Lung (tissue), 16 donors: Measurements from ENCODE around the gene CHERP. TPM values are rescaled to one million over a fixed set of nuclear protein-coding genes. Genes with fewer than 3 reads are reported as not detected.

Experiments used
- ATAC-seq: fragments of 200-7000 bp; cut with Tn5 transposase; one replicate; pipeline ENCODE4 v1.9.1; 2020; ENCODE audit warnings: moderate number of reproducible peaks; ENCODE audit not compliant: insufficient read depth, low FRiP score
- DNase-seq, 3 donors: peaks; one replicate each; pipeline ENCODE4 v3.0.0-alpha.2; 2013 to 2017
- H3K27ac ChIP-seq, 2 donors: one replicate each; pipeline ENCODE4 v1.5.1; 2013; ENCODE audit warnings: mild to moderate bottlenecking in 2 of 2, moderate library complexity in 2 of 2, control low read depth in 1 of 2, inconsistent platforms in 1 of 2, low read depth in 1 of 2, low read length in 1 of 2
- H3K27me3 ChIP-seq, 3 donors: one replicate each; pipeline ENCODE4 v1.5.1; 2013; ENCODE audit warnings: low read length in 2 of 3; ENCODE audit not compliant: control insufficient read depth in 3 of 3, insufficient read depth in 3 of 3
- H3K36me3 ChIP-seq, 4 donors: one replicate each; pipeline ENCODE4 v1.5.1; 2013; ENCODE audit warnings: low read length in 4 of 4, mild to moderate bottlenecking in 1 of 4, moderate library complexity in 1 of 4; ENCODE audit not compliant: control insufficient read depth in 4 of 4, insufficient read depth in 4 of 4
- H3K4me1 ChIP-seq, 5 donors: one replicate each; pipeline ENCODE4 v1.5.1; 2013; ENCODE audit warnings: low read length in 5 of 5, mild to moderate bottlenecking in 2 of 5, moderate library complexity in 1 of 5; ENCODE audit not compliant: control insufficient read depth in 5 of 5, insufficient read depth in 5 of 5
- H3K4me3 ChIP-seq: one replicate; pipeline ENCODE4 v1.5.1; 2013; ENCODE audit warnings: mild to moderate bottlenecking, control low read depth, moderate library complexity
- H3K9ac ChIP-seq, 2 donors: one replicate each; pipeline ENCODE4 v1.5.1; 2013; ENCODE audit warnings: low read length in 2 of 2, control low read depth in 1 of 2; ENCODE audit not compliant: insufficient read depth in 1 of 2
- H3K9me3 ChIP-seq, 4 donors: one replicate each; pipeline ENCODE4 v1.5.1; 2013; ENCODE audit warnings: low read length in 3 of 4, mild to moderate bottlenecking in 1 of 4, moderate library complexity in 1 of 4; ENCODE audit not compliant: control insufficient read depth in 4 of 4, insufficient read depth in 3 of 4
- CTCF ChIP-seq: IDR thresholded peaks from 2 replicates; pipeline ENCODE4 v1.5.1; 2012; ENCODE audit warnings: mild to moderate bottlenecking; ENCODE audit errors: control extremely low read depth, extremely low read depth
- WGBS, 2 donors: extraction: QIAGEN DNeasy Blood & Tissue Kit; methylation state at CpG; one replicate each; pipeline ENCODE4 v1.1.7; 2013; 5-methylcytosine and 5-hydroxymethylcytosine counted together
- long read RNA-seq, 5 donors: transcript quantifications; one replicate each; lab custom pipeline, GENCODE V29; 2026
- polyA plus RNA-seq, 2 donors: library from polyadenylated mRNA; stranded (reverse); fragments of 200-250 nt; gene quantifications; one replicate each; pipeline ENCODE4 v1.2.1, GENCODE V29; 2013
- total RNA-seq, 2 donors: library from RNA; depleted of rRNA in 1 of 2; stranded (reverse); fragments of >200 nt in 1 of 2; gene quantifications; one replicate each; pipeline ENCODE4 v1.2.1, GENCODE V29; 2014 to 2021
- donor health status: control.
- donor health status: control.
- donor health status: Bipolar disorder and iron deficiency.
- donor health status: healthy.
- donor health status: DM: yes; HTN: yes; CAD: no.

Gene CHERP
- 10 to 100 TPM; 26.5 to 30.9 TPM for total RNA-seq
- polyA plus RNA-seq = 10 to 100 TPM; 19.5 to 20.2 TPM
- long read RNA-seq, donor 1, partial matches to known transcripts = 14 of 16 reads
- long read RNA-seq, donor 1, other reads (novel, unspliced or antisense) = 0 of 16 reads
- long read RNA-seq, donor 2 = 0 reads
- long read RNA-seq, donor 3, partial matches to known transcripts = 7 of 8 reads
- long read RNA-seq, donor 3, other reads (novel, unspliced or antisense) = 0 of 8 reads
- long read RNA-seq, donor 4, partial matches to known transcripts = 0 of 1 reads
- long read RNA-seq, donor 4, other reads (novel, unspliced or antisense) = 0 of 1 reads
- long read RNA-seq, donor 5, full-length matches to known transcripts = 4 of 16 reads
- long read RNA-seq, donor 5, partial matches to known transcripts = 12 of 16 reads
- long read RNA-seq, donor 5, other reads (novel, unspliced or antisense) = 0 of 16 reads

- DNase-seq (peak; percentile 94 to 98 (median 95)), ATAC-seq (peak; percentile 97)
- Histone ChIP-seq H3K9ac (peak within 1 kb of the TSS; percentile 72 to 94), H3K36me3 (peaks cover 0 to 18% (median 12%) of the 10 kb centered on the region in 4 donors), H3K27ac (peak within 1 kb of the TSS; percentile 91 to 94), H3K4me3 (peak within 1 kb of the TSS; percentile 91), H3K4me1 (peaks cover 0 to 13% (median 8%) of the 10 kb centered on the region in 5 donors), H3K9me3 (no peaks in the 10 kb centered on the region), H3K27me3 (no peaks in the 10 kb centered on the region)
- no peak for TF ChIP-seq CTCF
- WGBS, 2 donors = 0% methylated on average over 104 to 108 of the region's 108 CpGs
These were observed at the start of gene CHERP for GRCh38 chr19:16542045-16542909. CHERP (minus strand) TSS chr19:16542437; CDS start chr19:16542378, 59 bp downstream.

GRCh38 chr19:16590876-16591802 lies 48.9 kb upstream of the CHERP start:
- Histone ChIP-seq H3K27me3 (no peaks in the 10 kb centered on the region), H3K9ac (no peak overlapping the region), H3K9me3 (no peaks in the 10 kb centered on the region), H3K36me3 (peaks cover 0 to 3% (median under 1%) of the 10 kb centered on the region in 4 donors), H3K27ac (no peak overlapping the region), H3K4me3 (no peak overlapping the region), H3K4me1 (peaks cover 6 to 61% (median 26%) of the 10 kb centered on the region in 5 donors)
- no peak for TF ChIP-seq CTCF
- 88 to 89% methylated on average over 9 of the region's 9 CpGs for WGBS, 2 donors
- ATAC-seq (no peak), DNase-seq (no peak)

- DNase-seq = no peak
- H3K9me3 ChIP-seq = no peaks in the 10 kb centered on the region
- peaks cover 6 to 63% (median 26%) of the 10 kb centered on the region in 5 donors for H3K4me1 ChIP-seq
- no peaks in the 10 kb centered on the region for H3K27me3 ChIP-seq
- H3K27ac ChIP-seq = no peak overlapping the region
- 51 to 59% methylated on average over 3 of the region's 3 CpGs for WGBS, 2 donors
- no peak overlapping the region for H3K4me3 ChIP-seq
- no peak for ATAC-seq
- H3K36me3 ChIP-seq = peaks cover 0 to 3% (median under 1%) of the 10 kb centered on the region in 4 donors
- H3K9ac ChIP-seq = no peak overlapping the region
- no peak for TF ChIP-seq CTCF
These were observed 47.7 kb upstream of the CHERP start for GRCh38 chr19:16589917-16590316.
